ENCODE measurements around the gene BEST1.
A peak's percentile ranks its signal among the peaks of the same experiment; 100 is the strongest.

Gene BEST1

GRCh38 chr11:61967924-61968757, 18.0 kb downstream of the BEST1 start:
- DNase-seq (ENCODE audit: insufficient read length, low spot score) (no peak), FAIRE-seq (no peak)
- TF ChIP-seq POLR2A (IDR thresholded peaks at IDR 0.05; ENCODE audit: low read depth, low read length): peak; percentile 29; the same call in 1 of the 2 replicates

GRCh38 chr11:61968758-61969390, 18.7 kb downstream of the BEST1 start:
- no peak for DNase-seq (ENCODE audit: insufficient read length, low spot score)
- FAIRE-seq: no peak

GRCh38 chr11:61969391-61969758, 19.2 kb downstream of the BEST1 start:
- TF ChIP-seq POLR2A (IDR thresholded peaks at IDR 0.05; ENCODE audit: low read depth, low read length): no peak
- DNase-seq (ENCODE audit: insufficient read length, low spot score) (no peak), FAIRE-seq (no peak)

More at GRCh38 chr11:61968758-61969390, 18.7 kb downstream of the BEST1 start:
- TF ChIP-seq POLR2A (IDR thresholded peaks at IDR 0.05; ENCODE audit: low read depth, low read length): no peak

- DNase-seq (ENCODE audit: insufficient read length, low spot score) (no peak), FAIRE-seq (no peak)
These were observed 19.9 kb downstream of the BEST1 start for GRCh38 chr11:61969838-61970662.

GRCh38 chr11:61971248-61972111, 21.3 kb downstream of the BEST1 start:
- DNase-seq (ENCODE audit: insufficient read length, low spot score) (peak; percentile 88), FAIRE-seq (no peak)
- no peak for TF ChIP-seq POLR2A (IDR thresholded peaks at IDR 0.05; ENCODE audit: low read depth, low read length)

More at GRCh38 chr11:61969838-61970662, 19.9 kb downstream of the BEST1 start:
- TF ChIP-seq POLR2A (IDR thresholded peaks at IDR 0.05; ENCODE audit: low read depth, low read length): no peak

- no peak for TF ChIP-seq POLR2A (IDR thresholded peaks at IDR 0.05; ENCODE audit: low read depth, low read length)
- no peak for FAIRE-seq
These were observed 22.0 kb downstream of the BEST1 start for GRCh38 chr11:61972112-61972671.

GRCh38 chr11:61972672-61973475, 22.7 kb downstream of the BEST1 start:
- DNase-seq (ENCODE audit: insufficient read length, low spot score) (no peak), FAIRE-seq (no peak)
- TF ChIP-seq POLR2A (IDR thresholded peaks at IDR 0.05; ENCODE audit: low read depth, low read length): no peak

More at GRCh38 chr11:61972112-61972671, 22.0 kb downstream of the BEST1 start:
- no peak for DNase-seq (ENCODE audit: insufficient read length, low spot score)

GRCh38 chr11:61973476-61974162, 23.5 kb downstream of the BEST1 start:
- DNase-seq (ENCODE audit: insufficient read length, low spot score) (no peak), FAIRE-seq (no peak)
- no peak for TF ChIP-seq POLR2A (IDR thresholded peaks at IDR 0.05; ENCODE audit: low read depth, low read length)

GRCh38 chr11:61974766-61975631, 24.8 kb downstream of the BEST1 start:
- no peak for FAIRE-seq
- no peak for TF ChIP-seq POLR2A (IDR thresholded peaks at IDR 0.05; ENCODE audit: low read depth, low read length)

GRCh38 chr11:61975638-61976419, 25.7 kb downstream of the BEST1 start:
- DNase-seq (ENCODE audit: insufficient read length, low spot score): no peak
- TF ChIP-seq POLR2A (IDR thresholded peaks at IDR 0.05; ENCODE audit: low read depth, low read length): no peak
- FAIRE-seq: no peak

More at GRCh38 chr11:61974766-61975631, 24.8 kb downstream of the BEST1 start:
- DNase-seq (ENCODE audit: insufficient read length, low spot score): no peak

Data from H54 (cell line).